ENCODE results near the gene USP22. TPM values are rescaled to one million over a fixed set of nuclear protein-coding genes. Genes with fewer than 3 reads are reported as not detected.

Gene USP22
- polyA plus RNA-seq, 3 donors from 2014 or later, result 9.6 to 31.7 (median 21.4) TPM

DNA sequence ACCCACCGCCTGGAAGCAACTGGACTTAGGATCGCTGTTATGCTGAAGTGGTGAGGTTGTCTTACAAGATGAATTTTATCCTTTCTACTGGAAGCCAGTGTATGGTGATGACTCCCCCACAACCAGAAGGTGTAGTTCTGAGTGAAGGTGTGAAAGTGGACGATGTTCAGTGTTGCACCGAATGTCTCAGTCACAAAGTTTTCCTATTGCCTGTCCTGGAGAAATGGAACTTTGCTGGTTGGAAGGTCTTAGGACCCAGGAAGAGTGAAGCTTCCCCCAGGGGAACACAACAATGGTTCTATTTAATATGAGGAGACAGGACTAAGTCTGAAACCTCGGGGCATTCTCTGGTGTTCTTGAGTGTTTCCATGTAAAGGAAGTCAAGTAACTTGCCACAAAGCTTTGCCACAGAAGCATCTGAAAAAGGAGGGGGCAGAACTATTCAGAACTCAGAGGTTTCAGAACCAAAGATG is 44.2 kb downstream of the USP22 start:
- peaks cover 0 to 3% (median 0%) of the 10 kb centered on the region in 3 donors for H3K27me3 Mint-ChIP-seq (ENCODE audit: low read depth in 3 of 3)
- H3K9me3 Mint-ChIP-seq, result no peaks in the 10 kb centered on the region
- peaks cover 6 to 16% of the 10 kb centered on the region in 2 donors for H3K4me1 Mint-ChIP-seq
- DNase-seq, result no peak
- H3K36me3 Mint-ChIP-seq, result peaks cover 8 to 11% (median 8%) of the 10 kb centered on the region in 3 donors
- no peak overlapping the region for H3K4me3 Mint-ChIP-seq
- H3K27ac Mint-ChIP-seq, result peak overlapping the region in 5 of 6 donors; percentile 6 to 69 (median 41)

DNA sequence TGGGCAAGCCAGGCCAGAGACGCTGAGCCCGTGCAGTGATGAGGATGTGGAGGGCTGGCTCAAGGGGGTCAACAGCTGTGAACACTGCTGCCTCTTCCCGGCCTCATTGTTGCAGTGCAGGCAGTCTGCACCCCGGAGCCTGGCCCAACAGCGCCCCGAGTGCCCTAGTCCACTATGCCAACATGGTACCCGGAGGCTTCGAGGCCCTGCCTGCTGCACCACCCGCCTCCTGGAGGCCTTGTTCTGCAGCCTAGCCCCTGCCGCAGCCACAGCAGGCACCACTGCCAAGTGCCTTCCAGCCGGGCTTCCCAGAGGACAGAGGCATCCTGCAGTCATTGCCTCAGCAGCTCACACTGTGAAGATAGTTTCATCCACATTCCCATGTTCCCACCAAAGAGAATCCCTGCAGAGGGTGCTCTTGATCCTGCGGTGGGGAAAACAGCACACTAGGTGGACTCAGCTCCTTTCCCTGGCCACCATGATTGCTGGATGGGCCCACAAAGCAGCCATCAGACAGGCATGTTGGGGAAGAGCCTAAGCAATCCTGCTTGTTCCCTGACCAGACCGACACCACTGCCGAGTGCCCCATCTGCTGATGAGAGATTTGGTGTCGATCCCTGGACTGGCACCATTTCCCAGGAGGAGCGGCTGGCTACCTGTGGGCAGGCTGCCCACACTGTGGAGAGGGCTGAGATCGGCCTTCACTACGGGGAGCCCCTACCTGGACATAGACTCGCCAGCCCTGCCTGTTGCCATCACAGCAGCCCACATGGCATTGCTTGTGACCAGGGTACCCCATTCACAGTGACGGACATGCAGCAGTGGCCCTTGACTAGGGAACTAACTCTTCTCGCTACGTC is 44.9 kb downstream of the USP22 start:
- peak overlapping the region in 3 of 6 donors; percentile 6 to 41 (median 27) for H3K27ac Mint-ChIP-seq
- H3K4me3 Mint-ChIP-seq, result no peak overlapping the region
- H3K27me3 Mint-ChIP-seq (ENCODE audit: low read depth in 3 of 3), result peaks cover 0 to 3% (median 0%) of the 10 kb centered on the region in 3 donors
- H3K9me3 Mint-ChIP-seq, result no peaks in the 10 kb centered on the region
- peaks cover 6 to 16% of the 10 kb centered on the region in 2 donors for H3K4me1 Mint-ChIP-seq
- H3K36me3 Mint-ChIP-seq, result peaks cover 8 to 11% (median 8%) of the 10 kb centered on the region in 3 donors
- DNase-seq, result no peak

GRCh38 chr17:20996724-20997615 is 45.8 kb downstream of the USP22 start:
- no peak for DNase-seq

GRCh38 chr17:20995873-20996723 is 46.7 kb downstream of the USP22 start:
- no peak overlapping the region for H3K4me3 Mint-ChIP-seq
- H3K27me3 Mint-ChIP-seq (ENCODE audit: low read depth in 3 of 3), result no peaks in the 10 kb centered on the region
- peaks cover 0 to 7% of the 10 kb centered on the region in 2 donors for H3K4me1 Mint-ChIP-seq
- DNase-seq, result no peak
- peaks cover 0 to 3% (median 3%) of the 10 kb centered on the region in 3 donors for H3K36me3 Mint-ChIP-seq
- H3K27ac Mint-ChIP-seq, result no peak overlapping the region
- H3K9me3 Mint-ChIP-seq, result no peaks in the 10 kb centered on the region

More at GRCh38 chr17:20996724-20997615, 45.8 kb downstream of the USP22 start:
- peaks cover 6 to 15% of the 10 kb centered on the region in 2 donors for H3K4me1 Mint-ChIP-seq
- H3K36me3 Mint-ChIP-seq, result peaks cover 6 to 8% (median 8%) of the 10 kb centered on the region in 3 donors
- no peak overlapping the region for H3K4me3 Mint-ChIP-seq
- no peaks in the 10 kb centered on the region for H3K9me3 Mint-ChIP-seq
- peaks cover 0 to 2% (median 0%) of the 10 kb centered on the region in 3 donors for H3K27me3 Mint-ChIP-seq (ENCODE audit: low read depth in 3 of 3)
- peak overlapping the region in 1 of 6 donors; percentile 39 for H3K27ac Mint-ChIP-seq

DNA sequence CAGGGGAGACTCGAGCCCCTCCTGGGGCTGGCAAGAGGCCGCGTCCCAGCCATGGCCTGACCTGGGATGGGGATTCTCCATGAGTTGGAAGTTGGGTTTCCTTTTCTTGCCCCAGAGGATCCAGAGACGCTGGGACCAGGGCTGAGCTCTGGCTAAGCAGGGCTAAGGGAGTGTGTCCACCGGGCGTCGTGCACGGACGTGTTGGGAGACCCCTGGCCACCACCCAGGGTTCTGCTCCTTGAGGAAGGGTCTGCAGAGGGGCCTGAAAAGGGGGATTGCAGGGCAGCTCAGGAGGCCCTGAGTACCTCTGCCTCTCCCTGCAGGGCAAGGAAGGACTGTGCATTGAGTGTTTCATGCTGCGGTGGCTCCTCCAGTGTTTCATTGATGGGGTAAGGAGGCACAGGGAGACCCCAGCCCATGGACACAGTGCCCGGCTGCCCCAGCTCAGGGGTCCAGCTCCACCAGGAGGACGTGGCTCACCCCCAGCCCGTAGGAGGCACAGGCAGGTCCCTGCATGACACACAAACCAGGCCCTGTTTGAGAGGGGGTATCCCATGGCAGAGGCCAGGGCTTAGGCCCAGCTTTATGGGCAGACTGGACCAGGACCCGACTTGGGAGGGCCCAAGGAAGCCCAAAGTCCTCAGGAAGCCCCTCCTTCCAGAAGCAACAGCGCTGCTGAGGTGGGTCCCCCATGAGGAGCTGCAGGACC is 47.5 kb downstream of the USP22 start:
- peaks cover 0 to 3% (median 3%) of the 10 kb centered on the region in 3 donors for H3K36me3 Mint-ChIP-seq
- no peak overlapping the region for H3K27ac Mint-ChIP-seq

DNA sequence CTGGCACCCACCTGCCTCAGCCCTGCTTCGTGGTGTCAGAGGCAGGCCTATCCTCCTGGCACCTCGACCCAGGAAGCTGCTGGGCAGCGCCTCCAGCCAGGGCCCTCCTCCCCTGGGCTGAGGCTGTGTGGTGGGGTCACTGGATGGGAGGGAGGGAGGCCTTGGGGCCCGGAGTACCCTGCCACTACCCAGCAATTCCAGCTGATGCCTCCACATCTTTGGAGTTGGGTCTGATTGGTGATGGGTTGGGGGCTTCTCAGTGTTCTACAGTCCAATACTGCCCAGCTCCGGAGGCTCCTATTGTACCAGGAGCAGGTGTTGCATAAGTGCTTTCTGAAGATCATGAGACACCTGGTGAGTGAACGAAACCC is 48.0 kb downstream of the USP22 start:
- DNase-seq, result no peak
- Mint-ChIP-seq H3K9me3 (no peaks in the 10 kb centered on the region), H3K36me3 (peaks cover 0 to 3% (median 3%) of the 10 kb centered on the region in 3 donors), H3K27ac (no peak overlapping the region), H3K4me1 (peaks cover 0 to 7% of the 10 kb centered on the region in 2 donors), H3K27me3 (ENCODE audit: low read depth in 3 of 3) (peaks cover 0 to 1% (median 0%) of the 10 kb centered on the region in 3 donors), H3K4me3 (no peak overlapping the region)

More for the DNA sequence above, 47.5 kb downstream of the USP22 start:
- peaks cover 0 to 7% of the 10 kb centered on the region in 2 donors for H3K4me1 Mint-ChIP-seq
- no peak overlapping the region for H3K4me3 Mint-ChIP-seq
- no peak for DNase-seq
- H3K9me3 Mint-ChIP-seq, result no peaks in the 10 kb centered on the region
- H3K27me3 Mint-ChIP-seq (ENCODE audit: low read depth in 3 of 3), result peaks cover 0 to under 1% (median 0%) of the 10 kb centered on the region in 3 donors

DNA sequence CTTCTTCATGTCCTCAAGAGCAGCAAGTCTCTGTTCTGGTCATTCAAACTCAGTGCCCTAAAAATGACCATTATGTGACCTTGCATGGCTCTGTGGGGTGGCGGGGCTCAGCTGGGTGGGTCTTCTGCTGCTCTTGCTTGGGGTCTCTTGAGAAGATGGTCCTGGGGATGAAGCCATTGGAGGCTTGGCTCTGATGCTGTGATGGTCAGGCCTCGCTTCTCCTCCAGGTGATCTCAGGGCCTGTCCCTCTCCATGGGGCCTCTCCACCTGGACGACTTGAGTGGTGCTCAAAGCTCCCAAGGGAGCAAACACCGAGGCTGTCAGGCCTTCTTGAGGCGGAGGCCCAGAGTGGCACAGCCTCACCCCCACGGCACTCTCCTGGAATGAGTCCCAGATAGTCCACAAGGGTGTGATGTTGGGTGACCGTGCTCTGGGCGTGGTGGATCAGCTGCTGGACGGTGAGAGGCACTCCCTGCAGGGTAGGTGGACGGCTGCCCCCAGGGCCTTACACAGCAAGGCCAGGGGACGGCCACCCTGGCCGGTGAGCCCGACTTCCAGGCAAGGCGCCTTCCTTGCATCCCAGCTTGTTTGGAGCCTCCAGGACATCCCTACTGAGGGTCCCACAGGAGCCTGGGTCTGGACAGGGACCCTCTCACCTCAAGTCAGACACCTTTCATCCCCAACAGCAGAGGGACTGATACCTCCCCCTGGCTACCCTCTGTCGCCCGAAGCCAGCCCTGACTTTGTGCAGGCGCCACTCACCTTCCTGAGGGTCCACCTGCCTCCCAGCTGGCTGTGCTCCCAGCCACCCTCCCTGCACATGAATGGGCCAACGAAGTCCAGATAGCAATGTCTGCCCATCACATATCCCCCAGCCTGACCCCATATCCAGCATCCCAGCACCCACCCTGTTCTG is 48.7 kb downstream of the USP22 start:
- peaks cover 0 to 7% of the 10 kb centered on the region in 2 donors for H3K4me1 Mint-ChIP-seq
- H3K4me3 Mint-ChIP-seq, result no peak overlapping the region
- no peak for DNase-seq
- H3K27me3 Mint-ChIP-seq (ENCODE audit: low read depth in 3 of 3), result peaks cover 0 to 1% (median 1%) of the 10 kb centered on the region in 3 donors
- peaks cover 0 to 3% (median 0%) of the 10 kb centered on the region in 3 donors for H3K36me3 Mint-ChIP-seq
- H3K27ac Mint-ChIP-seq, result no peak overlapping the region
- no peaks in the 10 kb centered on the region for H3K9me3 Mint-ChIP-seq

- Mint-ChIP-seq H3K4me1 (no peaks in the 10 kb centered on the region), H3K27ac (peak overlapping the region in 1 of 6 donors; percentile 58), H3K4me3 (no peak overlapping the region), H3K27me3 (ENCODE audit: low read depth in 3 of 3) (peaks cover 0 to 1% (median 1%) of the 10 kb centered on the region in 3 donors), H3K36me3 (no peaks in the 10 kb centered on the region), H3K9me3 (no peaks in the 10 kb centered on the region)
- DNase-seq, result peak; percentile 33 to 51 (median 50)
Measured at GRCh38 chr17:20992987-20993862, 49.6 kb downstream of the USP22 start.

DNA sequence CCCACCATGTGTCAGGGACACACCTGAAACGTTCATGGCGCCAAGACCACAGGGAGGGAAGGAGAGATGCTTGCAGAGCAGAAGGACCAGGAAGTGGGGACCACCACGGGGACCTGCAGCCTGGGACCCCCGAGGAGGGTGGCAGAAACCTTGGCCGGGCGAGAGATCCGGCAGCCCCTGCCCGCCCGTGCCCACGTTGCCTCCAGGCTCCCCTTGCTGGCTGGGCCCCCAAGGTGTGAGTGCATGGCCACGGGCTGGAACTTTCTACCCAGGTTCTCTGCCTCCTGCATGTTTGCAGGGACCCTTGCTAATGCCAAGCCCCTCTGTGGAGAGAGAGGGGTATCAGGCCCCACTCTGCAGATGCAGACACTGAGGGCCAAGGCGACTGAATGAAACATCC is 50.4 kb downstream of the USP22 start:
- peaks cover 0 to 1% (median 1%) of the 10 kb centered on the region in 3 donors for H3K27me3 Mint-ChIP-seq (ENCODE audit: low read depth in 3 of 3)
- H3K36me3 Mint-ChIP-seq, result no peaks in the 10 kb centered on the region
- H3K4me3 Mint-ChIP-seq, result no peak overlapping the region
- no peaks in the 10 kb centered on the region for H3K9me3 Mint-ChIP-seq
- H3K4me1 Mint-ChIP-seq, result no peaks in the 10 kb centered on the region
- H3K27ac Mint-ChIP-seq, result no peak overlapping the region
- DNase-seq, result no peak

DNA sequence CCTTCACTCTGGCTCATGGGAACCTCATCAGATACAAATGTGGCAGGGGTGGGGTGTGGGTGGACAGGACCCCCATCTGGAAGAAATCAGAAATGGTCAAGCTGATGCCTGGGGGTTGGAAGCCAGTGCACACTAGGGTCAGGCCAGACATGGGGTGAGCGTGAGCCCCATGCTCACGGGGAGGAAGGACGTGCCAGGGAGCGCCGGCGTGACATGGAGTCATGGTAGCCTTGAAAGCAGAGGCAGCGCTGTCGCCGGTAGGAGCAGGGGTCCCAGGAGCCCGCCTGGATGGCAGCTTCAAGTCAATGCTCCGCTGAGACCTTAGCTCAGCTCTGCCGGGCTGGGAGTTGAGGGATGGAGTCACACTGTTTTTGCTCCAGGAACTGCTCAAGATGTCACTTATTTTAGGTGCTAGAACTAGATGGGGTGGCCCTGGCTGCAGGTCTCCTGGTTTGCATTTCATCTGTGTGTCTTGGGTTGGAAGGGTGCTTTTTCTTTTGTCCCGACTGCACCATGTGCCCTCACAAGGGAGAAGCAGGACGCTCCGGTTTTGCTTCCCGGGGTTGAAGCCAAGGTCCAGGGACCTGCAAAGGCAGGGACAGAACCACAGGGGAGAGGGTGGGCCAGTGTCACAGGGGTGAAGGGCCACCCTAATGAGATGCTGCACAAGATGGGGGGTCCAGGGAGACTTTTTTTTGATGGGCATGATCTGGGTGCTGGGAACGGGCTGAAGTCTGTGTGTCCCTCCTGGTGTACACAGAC is 51.4 kb downstream of the USP22 start:
- DNase-seq, result no peak
- H3K4me1 Mint-ChIP-seq, result no peaks in the 10 kb centered on the region

More for the DNA sequence above, 51.4 kb downstream of the USP22 start:
- H3K27me3 Mint-ChIP-seq (ENCODE audit: low read depth in 3 of 3), result peaks cover 0 to 1% (median 1%) of the 10 kb centered on the region in 3 donors
- peak overlapping the region in 1 of 6 donors; percentile 49 for H3K27ac Mint-ChIP-seq
- no peaks in the 10 kb centered on the region for H3K9me3 Mint-ChIP-seq
- no peaks in the 10 kb centered on the region for H3K36me3 Mint-ChIP-seq
- no peak overlapping the region for H3K4me3 Mint-ChIP-seq
